HepG2 (cell line): ENCODE measurements around the gene MVP. TPM values are rescaled to one million over a fixed set of nuclear protein-coding genes. Genes with fewer than 3 reads are reported as not detected.

Experiments used
- ARHGAP35 ChIP-seq: sonication (generic); formaldehyde crosslinking; IDR thresholded peaks from 2 replicates; pipeline ENCODE4 v1.9.0; 2022; ENCODE audit warnings: mild to moderate bottlenecking, inconsistent platforms, moderate library complexity, missing genetic modification reagents, borderline replicate concordance
- FOXJ3 ChIP-seq: sonication (generic); formaldehyde crosslinking; IDR thresholded peaks from 2 replicates; pipeline ENCODE4 v1.4.0; 2020; ENCODE audit warnings: missing genetic modification reagents, mild to moderate bottlenecking, borderline replicate concordance
- JARID2 ChIP-seq: sonication (generic); formaldehyde crosslinking; IDR thresholded peaks from 2 replicates; pipeline ENCODE4 v1.8.1; 2023; ENCODE audit warnings: missing genetic modification reagents, inconsistent platforms; ENCODE audit not compliant: insufficient replicate concordance
- KAT7 ChIP-seq: IDR thresholded peaks from 2 replicates; pipeline ENCODE4 v1.6.1; 2018; ENCODE audit warnings: borderline replicate concordance, missing compliant biosample characterization
- KLF9 ChIP-seq: IDR thresholded peaks from 2 replicates; pipeline ENCODE4 v1.6.1; 2016; ENCODE audit warnings: low read depth
- MAX ChIP-seq: IDR thresholded peaks from 2 replicates; pipeline ENCODE4 v1.6.1; 2012; ENCODE audit warnings: inconsistent platforms
- MXI1 ChIP-seq: IDR thresholded peaks from 3 replicates; pipeline ENCODE4 v1.6.1; 2012; ENCODE audit warnings: low read depth, low read length, inconsistent platforms, borderline replicate concordance
- NCOA2 ChIP-seq: sonication (generic); formaldehyde crosslinking; IDR thresholded peaks from 2 replicates; pipeline ENCODE4 v1.8.0; 2022; ENCODE audit warnings: inconsistent platforms
- NONO ChIP-seq, 2 experiments: fragments of 450-650 bp in 1 of 2; sonication (generic) in 1 of 2; formaldehyde crosslinking in 1 of 2; IDR thresholded peaks in 1 of 2; conservative IDR thresholded peaks in 1 of 2; 2 replicates each; pipeline versions ENCODE4 v1.6.1 to v1.8.0; 2017 to 2022; ENCODE audit warnings: mild to moderate bottlenecking in 1 of 2, missing genetic modification reagents in 1 of 2, moderate library complexity in 1 of 2
- PRDM4 ChIP-seq: sonication (generic); formaldehyde crosslinking; IDR thresholded peaks from 2 replicates; pipeline ENCODE4 v1.9.0; 2021; ENCODE audit warnings: missing genetic modification reagents, borderline replicate concordance
- SIN3A ChIP-seq: IDR thresholded peaks from 2 replicates; pipeline ENCODE4 v1.6.1; 2011; ENCODE audit warnings: low read depth, mild to moderate bottlenecking, control low read depth, low read length, borderline replicate concordance
- SMARCE1 ChIP-seq: fragments of 450-650 bp; IDR thresholded peaks from 2 replicates; pipeline ENCODE4 v1.6.1; 2017; ENCODE audit warnings: borderline replicate concordance
- SOX5 ChIP-seq: IDR thresholded peaks from 2 replicates; pipeline ENCODE4 v1.6.1; 2016; ENCODE audit warnings: borderline replicate concordance
- SRF ChIP-seq: IDR thresholded peaks from 2 replicates; pipeline ENCODE4 v1.6.1; 2011; ENCODE audit warnings: mild to moderate bottlenecking, low read depth, low read length, moderate library complexity
- SUZ12 ChIP-seq: fragments of 150-350 bp; IDR thresholded peaks from 2 replicates; pipeline ENCODE4 v1.6.1; 2014; ENCODE audit warnings: low read depth, low read length
- TP53 ChIP-seq: sonication (generic); formaldehyde crosslinking; conservative IDR thresholded peaks from 2 replicates; pipeline ENCODE4 v1.4.0; 2020; ENCODE audit warnings: missing genetic modification reagents
- U2AF2 ChIP-seq: fragments of 200-400 bp; formaldehyde crosslinking; IDR thresholded peaks from 2 replicates; pipeline ENCODE4 v1.6.1; 2017; ENCODE audit warnings: low read depth, mild to moderate bottlenecking, low read length
- ZBTB2 ChIP-seq: sonication (generic); formaldehyde crosslinking; IDR thresholded peaks from 2 replicates; pipeline ENCODE4 v1.8.0; 2022; ENCODE audit warnings: low read depth, missing genetic modification reagents
- ZBTB4 ChIP-seq: sonication (generic); formaldehyde crosslinking; IDR thresholded peaks from 2 replicates; pipeline ENCODE4 v1.4.0; 2020; ENCODE audit warnings: missing genetic modification reagents, mild to moderate bottlenecking, borderline replicate concordance
- ZFYVE20 ChIP-seq: sonication (generic); formaldehyde crosslinking; IDR thresholded peaks from 2 replicates; pipeline ENCODE4 v1.8.0; 2023; ENCODE audit warnings: low read depth, mild to moderate bottlenecking, moderate library complexity, missing genetic modification reagents, borderline replicate concordance
- ZNF674 ChIP-seq: sonication (generic); formaldehyde crosslinking; IDR thresholded peaks from 2 replicates; pipeline ENCODE4 v1.5.0; 2020; ENCODE audit warnings: low read depth, mild to moderate bottlenecking, missing genetic modification reagents
- ZSCAN31 ChIP-seq: sonication (generic); formaldehyde crosslinking; IDR thresholded peaks from 2 replicates; pipeline ENCODE4 v1.5.0; 2020; ENCODE audit warnings: low read depth, mild to moderate bottlenecking, missing genetic modification reagents
- polyA plus RNA-seq, 8 experiments: library from polyadenylated mRNA; depleted of rRNA in 3 of 8; stranded (reverse) in 7 of 8; unstranded in 1 of 8; fragments of >200 nt; fragmentation: Illumina TruSeq in 4 of 8; extraction: Trizol in 4 of 8; gene quantifications; 2 replicates each; pipeline versions ENCODE4 v1.2.1 to v1.2.3, GENCODE V29; 2011 to 2016; ENCODE audit warnings: low read depth in 4 of 8, missing spikeins in 1 of 8, mixed read lengths in 1 of 8; ENCODE audit not compliant: insufficient read depth in 1 of 8
- total RNA-seq, 5 experiments: library from RNA; depleted of rRNA; stranded (reverse); fragments of >200 nt; fragmentation: Illumina TruSeq; extraction: Trizol; gene quantifications; 2 replicates each; pipeline ENCODE4 v1.2.3, GENCODE V29; 2016; ENCODE audit warnings: low read depth in 1 of 5

MVP gene
- total and polyA plus RNA-seq, 2 of the 13 experiments (the other 11 are each of a cell fraction or from before 2014, with no cell fraction given), result 22.9 to 43.5 TPM

GRCh38 chr16:29807426-29808218 lies 12.6 kb upstream of the MVP start (continued):
- TF ChIP-seq JARID2 (CRISPR knock-in tag) (peak; percentile 93), PRDM4 (peak; percentile 18; the same call in 1 of the 2 replicates), NCOA2 (CRISPR knock-in tag) (peak; percentile 68; the same call in 1 of the 2 replicates), SMARCE1 (no peak), MXI1 (peak; percentile 88; the same call in 1 of the 3 replicates), TP53 (CRISPR knock-in tag) (0 out of 2 replicates have a peak, but pooled peaks have one; percentile 86), U2AF2 (no peak), SIN3A (peak; percentile 55; the same call in 1 of the 2 replicates), ZNF674 (CRISPR knock-in tag) (peak; percentile 90; the same call in 1 of the 2 replicates), SOX5 (CRISPR knock-in tag) (peak; percentile 49), MAX (peak; percentile 99), ZSCAN31 (CRISPR knock-in tag) (peak; percentile 97), ZBTB4 (CRISPR knock-in tag) (peak; percentile 97), NONO (IDR thresholded peaks at IDR 0.05) (no peak), NONO (CRISPR knock-in tag; conservative IDR thresholded peaks at IDR 0.05) (peak; percentile 99), ARHGAP35 (peak; percentile 100), KLF9 (CRISPR knock-in tag) (peak; percentile 81; the same call in 1 of the 2 replicates), FOXJ3 (CRISPR knock-in tag) (no peak; the same call in 1 of the 2 replicates), SUZ12 (no peak), ZBTB2 (CRISPR knock-in tag) (peak; percentile 93), ZFYVE20 (CRISPR knock-in tag) (peak; percentile 97), KAT7 (CRISPR knock-in tag) (peak; percentile 97; the same call in 1 of the 2 replicates), SRF (no peak)
